Skeletal muscle satellite cell (primary cell): ENCODE data around the gene CDK5RAP2.
"Not testable (repeated sequence)": the region's sequence is repeated elsewhere in the genome, so short reads cannot be mapped to it uniquely, and the experiment has no call there.

ENCODE experiments used
- H3K27me3 ChIP-seq: 2 replicates; pipeline ENCODE4 v1.7.0; 2013; ENCODE audit warnings: low read length; ENCODE audit not compliant: control insufficient read depth, insufficient read depth
- H3K36me3 ChIP-seq: 2 replicates; pipeline ENCODE4 v1.7.0; 2013; ENCODE audit warnings: mild to moderate bottlenecking, control low read depth, low read length; ENCODE audit not compliant: insufficient read depth
- H3K4me1 ChIP-seq: 2 replicates; pipeline ENCODE4 v1.7.0; 2013; ENCODE audit warnings: low read length; ENCODE audit not compliant: control insufficient read depth, insufficient read depth
- H3K4me2 ChIP-seq: 2 replicates; pipeline ENCODE4 v1.7.0; 2013; ENCODE audit warnings: mild to moderate bottlenecking, low read length
- H3K4me3 ChIP-seq: 2 replicates; pipeline ENCODE4 v1.7.0; 2013; ENCODE audit warnings: low read length
- H3K9ac ChIP-seq: 2 replicates; pipeline ENCODE4 v1.7.0; 2013; ENCODE audit warnings: mild to moderate bottlenecking, low read depth, low read length, moderate library complexity
- H3K9me3 ChIP-seq: replicated peaks from 2 replicates; pipeline ENCODE4 v1.7.0; 2013; ENCODE audit warnings: mild to moderate bottlenecking, control low read depth, low read length

CDK5RAP2 gene

DNA sequence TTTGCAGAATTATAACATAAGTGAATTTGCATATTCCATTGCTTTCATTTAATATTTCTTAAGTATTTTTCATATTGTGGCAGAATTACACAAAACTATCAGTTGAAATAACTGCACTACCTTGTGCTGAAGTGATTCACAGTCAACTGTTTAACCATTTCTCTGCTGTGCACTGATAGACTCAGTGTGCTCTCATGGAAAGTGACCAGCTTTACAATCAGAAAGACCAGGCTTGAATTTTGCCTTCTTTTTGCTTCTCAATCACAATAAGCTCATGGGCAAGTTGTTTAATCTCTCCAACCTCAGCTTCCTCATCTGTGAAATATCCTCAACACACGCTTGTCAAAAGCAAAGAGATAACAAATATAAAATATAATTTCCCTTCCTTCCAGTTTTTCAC lies 18.3 kb downstream of the CDK5RAP2 start:
- no peaks in the 10 kb centered on the region for H3K4me1 ChIP-seq
- peaks cover 23% of the 10 kb centered on the region for H3K36me3 ChIP-seq
- H3K9ac ChIP-seq = no peak overlapping the region

DNA sequence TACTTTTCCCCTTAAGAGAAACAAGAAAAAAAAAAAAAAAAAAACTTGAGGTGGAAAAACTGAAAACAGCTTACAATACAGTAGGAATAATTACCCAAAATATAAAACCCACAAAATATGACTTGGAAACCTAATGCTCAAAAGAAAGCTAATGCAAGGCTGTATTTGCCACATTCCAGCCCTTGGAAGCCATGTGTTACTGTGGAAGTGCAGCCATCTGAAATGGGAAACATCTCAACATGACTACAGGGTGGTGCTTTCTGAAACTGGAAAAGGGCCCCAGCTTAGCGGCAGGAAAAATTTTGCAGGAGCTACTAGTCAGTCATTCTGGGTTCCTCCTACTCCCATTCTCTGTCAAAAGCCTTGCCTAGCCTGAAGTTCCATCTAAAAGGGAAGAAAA lies 20.4 kb downstream of the CDK5RAP2 start:
- H3K9me3 ChIP-seq = no peaks in the 10 kb centered on the region
- H3K4me2 ChIP-seq = no peak overlapping the region
- H3K4me1 ChIP-seq = no peaks in the 10 kb centered on the region
- H3K9ac ChIP-seq = no peak overlapping the region
- H3K27me3 ChIP-seq = no peaks in the 10 kb centered on the region
- H3K36me3 ChIP-seq = peaks cover 22% of the 10 kb centered on the region
- no peak overlapping the region for H3K4me3 ChIP-seq

More for the DNA sequence above, 18.3 kb downstream of the CDK5RAP2 start:
- no peaks in the 10 kb centered on the region for H3K9me3 ChIP-seq
- H3K4me3 ChIP-seq = no peak overlapping the region
- H3K27me3 ChIP-seq = no peaks in the 10 kb centered on the region
- H3K4me2 ChIP-seq = no peak overlapping the region

DNA sequence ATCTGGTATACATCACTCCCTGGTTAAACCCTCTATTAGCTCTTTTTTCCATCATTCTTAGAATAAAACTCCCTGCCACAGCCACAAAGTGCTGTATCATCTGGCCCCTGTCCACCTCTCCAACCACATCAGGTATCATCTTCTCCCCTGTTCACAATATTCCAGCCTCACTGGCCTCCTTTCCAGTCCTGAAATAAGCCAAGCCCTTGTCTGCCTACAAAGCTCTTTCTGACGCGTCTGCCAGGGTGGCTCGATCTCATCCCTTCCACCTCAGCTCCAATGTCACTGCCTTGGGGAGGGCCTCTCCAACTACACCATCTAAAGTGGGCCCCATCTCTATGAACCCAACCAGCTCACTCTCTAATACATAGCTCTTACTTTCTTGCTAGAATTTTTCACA lies 21.5 kb downstream of the CDK5RAP2 start:
- no peak overlapping the region for H3K4me2 ChIP-seq
- H3K36me3 ChIP-seq = peaks cover 22% of the 10 kb centered on the region
- no peaks in the 10 kb centered on the region for H3K9me3 ChIP-seq
- no peak overlapping the region for H3K9ac ChIP-seq
- H3K4me3 ChIP-seq = no peak overlapping the region
- H3K4me1 ChIP-seq = no peaks in the 10 kb centered on the region
- H3K27me3 ChIP-seq = no peaks in the 10 kb centered on the region

DNA sequence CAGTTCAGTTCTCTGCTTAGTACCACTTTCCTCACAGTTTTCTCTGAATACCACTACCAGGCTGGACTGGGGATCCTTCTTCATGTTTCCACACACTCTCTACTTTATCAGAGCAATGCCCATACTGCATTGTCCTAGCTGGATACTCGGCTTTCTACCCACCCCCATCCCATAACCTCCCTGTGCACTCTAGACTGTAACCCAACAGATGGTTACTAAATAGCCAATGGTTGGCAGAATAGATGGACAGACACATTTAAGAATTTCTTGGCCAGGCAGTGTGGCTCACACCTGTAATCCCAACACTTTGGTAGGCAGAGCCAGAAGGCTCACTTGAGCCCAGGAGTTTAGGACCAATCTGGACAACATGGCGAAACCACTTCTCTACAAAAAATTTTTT lies 22.8 kb downstream of the CDK5RAP2 start:
- no peak overlapping the region for H3K4me2 ChIP-seq
- no peaks in the 10 kb centered on the region for H3K4me1 ChIP-seq
- H3K4me3 ChIP-seq = no peak overlapping the region
- H3K9ac ChIP-seq = no peak overlapping the region
- peaks cover 10% of the 10 kb centered on the region for H3K36me3 ChIP-seq
- no peaks in the 10 kb centered on the region for H3K27me3 ChIP-seq
- H3K9me3 ChIP-seq = no peaks in the 10 kb centered on the region

DNA sequence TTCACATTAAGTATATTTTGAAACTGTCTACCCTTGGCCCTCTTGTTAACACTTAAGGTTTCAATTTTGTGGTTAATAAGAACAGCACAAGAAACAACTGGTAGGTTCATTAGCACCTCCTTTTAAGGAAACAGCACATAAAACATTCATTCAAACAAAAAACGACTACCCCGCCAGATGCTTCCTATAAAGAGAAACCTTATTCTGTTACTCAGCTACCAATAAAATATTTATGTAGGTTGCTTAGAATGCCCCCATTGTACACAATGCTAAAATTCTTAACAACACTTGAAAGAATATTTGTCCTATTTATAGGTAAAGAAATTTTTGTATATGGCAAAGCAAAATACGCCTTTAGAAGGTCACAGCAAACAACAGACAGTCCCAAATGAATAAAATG lies 23.2 kb downstream of the CDK5RAP2 start:
- Histone ChIP-seq H3K36me3 (peaks cover 10% of the 10 kb centered on the region), H3K4me3 (no peak overlapping the region), H3K9ac (no peak overlapping the region)

DNA sequence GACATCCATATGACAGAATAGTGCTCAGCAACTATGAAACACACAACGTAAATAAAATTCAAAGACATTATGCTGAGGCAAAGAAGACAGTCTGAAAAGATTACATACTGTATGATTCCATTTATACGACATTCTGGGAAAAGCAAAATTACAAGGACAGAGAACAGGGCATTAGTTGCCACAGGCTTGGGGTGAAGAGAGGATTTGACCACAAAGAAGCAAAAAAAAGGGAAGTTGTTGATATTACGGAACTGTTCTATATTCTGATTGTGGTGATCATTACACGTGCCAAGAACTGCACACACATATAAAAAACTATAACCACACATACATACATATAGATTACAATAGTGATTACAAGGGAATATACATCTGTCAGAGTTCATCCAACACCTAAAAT lies 24.1 kb downstream of the CDK5RAP2 start:
- peaks cover 10% of the 10 kb centered on the region for H3K36me3 ChIP-seq
- no peaks in the 10 kb centered on the region for H3K9me3 ChIP-seq
- H3K9ac ChIP-seq = no peak overlapping the region
- H3K27me3 ChIP-seq = no peaks in the 10 kb centered on the region
- no peak overlapping the region for H3K4me2 ChIP-seq
- H3K4me3 ChIP-seq = no peak overlapping the region
- no peaks in the 10 kb centered on the region for H3K4me1 ChIP-seq

More for the DNA sequence above, 23.2 kb downstream of the CDK5RAP2 start:
- Histone ChIP-seq H3K9me3 (no peaks in the 10 kb centered on the region), H3K4me1 (no peaks in the 10 kb centered on the region), H3K4me2 (no peak overlapping the region), H3K27me3 (no peaks in the 10 kb centered on the region)

DNA sequence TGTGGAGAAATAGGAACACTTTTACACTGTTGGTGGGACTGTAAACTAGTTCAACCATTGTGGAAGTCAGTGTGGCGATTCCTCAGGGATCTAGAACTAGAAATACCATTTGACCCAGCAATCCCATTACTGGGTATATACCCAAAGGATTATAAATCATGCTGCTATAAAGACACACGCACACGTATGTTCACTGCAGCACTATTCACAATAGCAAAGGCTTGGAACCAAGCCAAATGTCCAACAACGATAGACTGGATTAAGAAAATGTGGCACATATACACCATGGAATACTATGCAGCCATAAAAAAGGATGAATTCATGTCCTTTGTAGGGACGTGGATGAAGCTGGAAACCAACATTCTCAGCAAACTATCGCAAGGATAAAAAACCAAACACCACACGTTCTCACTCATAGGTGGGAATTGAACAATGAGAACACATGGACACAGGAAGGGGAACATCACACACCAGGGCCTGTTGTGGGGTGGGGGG lies 27.7 kb downstream of the CDK5RAP2 start:
- not testable (repeated sequence) for H3K9ac ChIP-seq, H3K4me3 ChIP-seq, H3K9me3 ChIP-seq, H3K4me2 ChIP-seq, H3K4me1 ChIP-seq, H3K27me3 ChIP-seq
- peaks cover 30% of the 10 kb centered on the region for H3K36me3 ChIP-seq

DNA sequence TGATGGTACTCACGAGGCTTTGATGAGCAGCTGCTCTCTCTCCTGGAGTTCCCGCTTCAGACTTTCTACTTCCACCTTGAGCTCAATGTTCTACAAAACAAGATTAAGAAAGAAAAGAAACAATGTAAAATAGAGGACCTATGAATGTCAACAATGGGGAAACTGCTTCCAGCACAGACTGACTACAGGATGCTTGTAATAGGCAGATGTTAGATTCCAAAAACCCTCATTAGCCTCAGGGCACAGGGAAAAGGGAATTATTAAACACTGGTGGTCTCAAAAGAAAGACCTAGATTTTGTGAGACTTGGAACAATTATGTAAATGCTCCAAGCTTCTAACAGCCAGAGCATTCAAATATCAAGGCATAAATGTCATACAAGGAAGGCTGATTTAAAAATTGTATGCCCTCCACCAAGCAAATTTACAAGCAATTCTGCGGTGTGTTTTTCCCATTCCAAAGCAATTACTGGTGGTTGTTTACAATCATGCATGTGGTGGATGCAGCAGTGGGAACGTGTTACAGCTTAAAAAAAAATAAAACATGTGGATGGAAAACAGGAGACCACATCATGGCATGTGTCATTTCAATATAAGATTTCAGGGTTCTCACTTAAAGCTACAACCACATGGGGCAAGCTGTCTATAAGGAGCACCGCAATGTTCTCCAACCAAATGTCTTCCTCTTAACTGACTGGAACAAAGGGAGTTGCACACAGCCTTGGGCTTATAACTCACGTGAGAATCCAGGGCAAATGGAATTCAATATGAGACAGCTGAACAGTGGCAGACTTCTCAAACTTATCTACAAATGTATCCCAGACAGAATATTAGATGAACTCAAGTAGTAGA lies 34.0 kb downstream of the CDK5RAP2 start:
- Histone ChIP-seq H3K9ac (no peak overlapping the region), H3K4me3 (no peak overlapping the region), H3K9me3 (no peaks in the 10 kb centered on the region), H3K36me3 (peaks cover 52% of the 10 kb centered on the region), H3K4me2 (no peak overlapping the region), H3K27me3 (no peaks in the 10 kb centered on the region), H3K4me1 (no peaks in the 10 kb centered on the region)

DNA sequence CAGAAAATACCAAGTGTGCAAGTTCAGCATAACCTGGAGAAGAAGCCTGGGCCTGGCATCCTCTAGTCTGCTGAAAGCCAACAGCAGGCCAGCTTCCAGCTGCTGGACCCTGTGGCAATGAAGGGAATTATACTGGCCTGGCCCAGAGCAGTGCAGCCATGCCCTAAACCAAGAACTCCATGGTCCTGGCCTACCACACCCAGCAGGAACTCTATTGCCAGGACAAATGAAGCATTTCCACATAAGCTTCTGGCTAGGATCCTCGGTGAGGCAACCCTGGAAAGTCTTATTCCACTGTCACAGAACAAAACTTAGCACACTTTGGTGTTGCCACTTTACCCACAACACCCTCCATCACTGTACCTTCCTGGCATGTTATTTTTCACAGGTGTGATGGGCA lies 35.5 kb downstream of the CDK5RAP2 start:
- Histone ChIP-seq H3K9me3 (no peaks in the 10 kb centered on the region), H3K4me2 (no peak overlapping the region), H3K36me3 (peaks cover 50% of the 10 kb centered on the region), H3K9ac (no peak overlapping the region), H3K4me1 (no peaks in the 10 kb centered on the region), H3K27me3 (no peaks in the 10 kb centered on the region), H3K4me3 (no peak overlapping the region)

DNA sequence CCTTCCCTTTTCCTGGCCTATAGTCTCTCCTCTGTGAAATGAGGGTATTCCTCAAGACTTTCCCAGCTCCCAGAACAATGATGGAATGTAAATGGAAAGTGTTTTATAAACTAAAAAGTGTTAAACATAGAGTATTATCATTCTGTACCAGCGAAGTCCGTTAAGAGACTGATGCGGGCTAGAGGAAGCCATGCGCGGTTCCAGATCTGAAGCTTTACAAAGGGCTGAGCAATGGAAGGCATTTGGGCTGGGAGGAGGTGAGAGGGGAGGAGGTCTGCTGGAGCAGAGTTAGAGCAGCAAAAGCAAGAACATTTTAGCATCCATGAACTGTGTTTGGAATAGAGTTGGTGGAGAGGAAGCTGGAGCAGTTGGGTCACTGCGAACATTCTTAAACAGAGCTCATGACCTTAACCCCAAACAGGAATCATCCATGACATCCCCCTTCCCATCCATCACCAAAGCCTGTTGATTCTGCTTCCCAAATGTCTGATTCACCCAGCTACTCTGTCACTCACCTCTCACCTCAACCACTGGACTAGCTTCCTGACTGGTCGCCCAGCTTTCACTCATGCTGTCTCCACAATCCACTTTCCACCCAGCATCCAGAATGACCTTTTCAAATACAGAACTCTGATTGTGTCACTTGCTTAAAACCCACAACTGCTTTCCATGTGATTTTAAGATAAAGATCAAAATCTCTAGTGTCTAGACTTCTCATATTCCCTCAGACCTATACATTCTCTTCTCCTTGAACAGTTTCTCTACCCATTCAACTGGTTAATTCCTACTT lies 37.1 kb downstream of the CDK5RAP2 start:
- no peaks in the 10 kb centered on the region for H3K27me3 ChIP-seq
- H3K4me2 ChIP-seq = no peak overlapping the region
- H3K4me1 ChIP-seq = peaks cover 4% of the 10 kb centered on the region
- H3K9me3 ChIP-seq = no peaks in the 10 kb centered on the region
- H3K9ac ChIP-seq = no peak overlapping the region
- no peak overlapping the region for H3K4me3 ChIP-seq
- peaks cover 45% of the 10 kb centered on the region for H3K36me3 ChIP-seq

DNA sequence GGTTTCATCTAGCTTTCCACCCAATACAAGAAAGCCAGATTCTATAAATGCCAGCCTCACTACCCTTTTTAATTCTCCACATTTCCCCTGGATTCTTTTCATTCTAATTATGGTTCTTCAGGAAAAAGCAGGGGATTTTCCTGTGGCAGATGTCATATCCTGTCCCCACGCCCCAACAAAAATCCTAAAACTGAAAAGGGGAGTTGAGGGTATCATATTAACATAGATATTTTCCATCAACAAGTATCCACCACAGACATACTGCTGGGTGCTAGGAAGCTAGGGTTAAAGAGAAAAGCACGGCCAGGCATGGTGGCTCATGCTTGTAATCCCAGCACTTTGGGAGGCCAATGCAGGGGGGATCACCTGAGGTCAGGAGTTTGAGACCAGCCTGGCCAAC lies 38.0 kb downstream of the CDK5RAP2 start:
- no peaks in the 10 kb centered on the region for H3K27me3 ChIP-seq
- no peak overlapping the region for H3K4me3 ChIP-seq
- no peaks in the 10 kb centered on the region for H3K9me3 ChIP-seq
- H3K36me3 ChIP-seq = peaks cover 45% of the 10 kb centered on the region
- H3K9ac ChIP-seq = no peak overlapping the region
- H3K4me1 ChIP-seq = peaks cover 4% of the 10 kb centered on the region
- no peak overlapping the region for H3K4me2 ChIP-seq
